Mammary epithelial cell (primary cell): ENCODE data around the gene ZCCHC24.

Experiments
- CTCF ChIP-seq, 2 donors: IDR thresholded peaks in 1 of 2; conservative IDR thresholded peaks in 1 of 2; 2 replicates each; pipeline ENCODE4 v1.5.1; 2011 to 2012; ENCODE audit warnings: inconsistent platforms in 2 of 2, low read length in 2 of 2, mild to moderate bottlenecking in 2 of 2, control low read depth in 1 of 2, low read depth in 1 of 2; ENCODE audit not compliant: insufficient read depth in 1 of 2; ENCODE audit errors: extremely low read depth in 1 of 2
- EZH2 ChIP-seq: IDR thresholded peaks from 2 replicates; pipeline ENCODE4 v1.6.1; 2012; ENCODE audit warnings: low read length, inconsistent platforms, borderline replicate concordance

GRCh38 chr10:79359816-79360498, 85.5 kb downstream of the ZCCHC24 start:
- no peak for TF ChIP-seq CTCF (conservative IDR thresholded peaks at IDR 0.05 in 1 of 2, IDR thresholded peaks at IDR 0.05 in 1 of 2; ENCODE audit: extremely low read depth in 1 of 2, insufficient read depth in 1 of 2, low read depth in 1 of 2, low read length in 2 of 2)
- no peak for TF ChIP-seq EZH2
